PC-9 (cell line): ENCODE measurements around the gene SPSB2.

Experiments used
- CTCF ChIP-seq: fragments of 200-600 bp; sonication (generic); conservative IDR thresholded peaks from 2 replicates; pipeline ENCODE4 v1.6.1; 2017; ENCODE audit warnings: mixed run types, antibody characterized with exemption, mild to moderate bottlenecking, moderate library complexity
- EZH2 ChIP-seq: fragments of 200-600 bp; sonication (generic); IDR thresholded peaks from 2 replicates; pipeline ENCODE4 v1.8.0; 2017; ENCODE audit warnings: antibody characterized with exemption, low read depth

- no peak for TF ChIP-seq CTCF
- no peak for TF ChIP-seq EZH2
These were observed 49.7 kb downstream of the SPSB2 start for GRCh38 chr12:6823182-6824084.
